ENCODE results near the gene IFITM1. TPM values are rescaled to one million over a fixed set of nuclear protein-coding genes. Genes with fewer than 3 reads are reported as not detected.
"Not testable (repeated sequence)": the region's sequence is repeated elsewhere in the genome, so short reads cannot be mapped to it uniquely, and the experiment has no call there.

The IFITM1 gene
- total RNA-seq, 1 donor from 2014 or later, result 125 TPM

DNA sequence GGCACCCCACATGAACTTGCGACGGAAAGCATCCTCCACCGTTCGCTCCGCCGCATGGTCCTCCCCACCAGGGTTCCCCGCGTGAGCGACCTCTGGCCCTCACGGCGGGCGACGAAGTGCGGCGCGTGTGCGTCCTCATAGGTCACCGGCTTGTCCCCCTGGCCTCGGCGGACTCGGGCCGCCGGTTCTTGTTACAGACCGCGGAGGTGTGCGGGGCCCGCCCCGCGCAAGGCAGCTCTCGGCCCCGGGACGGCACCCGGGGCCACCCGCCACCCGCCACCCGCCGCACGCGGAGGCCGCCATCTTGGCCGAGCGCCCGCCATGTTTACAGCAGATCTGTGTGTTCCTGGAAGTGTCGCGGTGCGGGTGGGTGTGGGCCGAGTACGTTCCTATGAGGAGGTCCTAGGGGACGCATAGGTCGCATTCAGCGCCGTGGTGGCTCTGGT lies 9.8 kb upstream of the IFITM1 start:
- ATAC-seq, result no peak
- intact Hi-C loops (cut with DNase I), result no loop called here
- peak; percentile 63 for DNase-seq (ENCODE audit: missing footprints)

DNA sequence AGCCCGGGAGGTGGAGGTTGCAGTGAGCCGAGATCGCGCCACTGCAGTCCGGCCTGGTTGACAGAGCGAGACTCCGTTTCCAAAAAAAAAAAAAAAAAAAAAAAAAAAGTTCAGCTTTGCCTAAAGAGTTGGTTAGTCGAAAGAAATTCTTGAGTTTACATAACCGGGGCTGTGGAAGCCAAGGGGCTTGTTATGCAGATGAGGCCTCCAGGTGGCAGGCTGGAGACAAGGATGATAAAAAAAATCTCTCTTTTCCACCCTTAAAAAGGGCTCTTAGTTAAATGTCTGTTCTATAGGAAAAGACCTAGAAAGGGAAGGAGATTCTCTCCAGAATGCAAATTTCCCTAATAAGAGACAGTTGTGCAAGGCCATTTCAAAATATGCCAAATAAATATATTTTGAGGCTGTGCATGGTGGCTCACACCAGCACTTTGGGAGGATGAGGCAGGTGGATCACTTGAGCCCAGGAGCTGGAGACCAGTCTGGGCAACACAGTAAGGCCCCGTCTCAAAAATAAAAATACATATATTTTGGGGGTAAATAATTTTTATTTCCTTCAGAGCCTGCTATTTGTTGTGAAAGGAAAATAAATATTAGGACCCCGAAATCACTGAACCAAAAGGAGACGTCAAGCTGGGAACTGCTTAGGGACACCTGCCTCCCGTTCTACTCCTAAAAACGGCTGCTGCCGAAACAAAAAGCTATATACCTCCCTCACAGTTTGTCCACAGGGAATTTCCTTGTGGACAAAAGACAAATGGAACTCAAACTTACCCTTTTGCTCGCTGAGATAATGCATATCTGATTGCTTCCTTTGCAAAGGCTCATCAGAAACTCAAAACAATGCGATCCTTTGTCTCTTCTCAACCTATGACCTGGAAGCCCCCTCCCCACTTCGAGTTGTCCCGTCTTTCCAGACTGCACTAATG lies 8.7 kb upstream of the IFITM1 start:
- intact Hi-C loops (cut with DNase I), result loop anchor here (5.0 kb wide), 1 partner anchor 142 kb away; no protein-coding TSS in a partner anchor
- no peak for ATAC-seq
- peak; percentile 79 for DNase-seq (ENCODE audit: missing footprints)

DNA sequence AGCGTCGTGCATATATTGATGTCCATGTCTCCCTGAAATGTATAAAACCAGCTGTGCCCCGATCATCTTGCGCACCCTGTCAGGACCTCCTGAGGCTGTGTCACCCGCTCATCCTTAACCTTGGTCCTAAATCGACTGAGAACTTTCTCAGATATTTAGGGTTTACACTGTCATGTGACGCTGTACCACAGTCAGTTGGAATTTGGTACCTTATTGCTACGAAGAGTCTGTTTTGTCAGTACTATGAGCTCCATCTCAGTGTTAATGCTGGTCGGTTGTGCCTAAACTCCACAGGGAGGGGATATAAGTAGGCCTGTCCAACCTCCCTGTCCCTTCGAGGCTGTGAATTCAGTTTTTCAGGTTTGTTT lies 8.0 kb upstream of the IFITM1 start:
- no peak for ATAC-seq
- intact Hi-C loops (cut with DNase I), result loop anchor here (5.0 kb wide), 1 partner anchor 141 kb away; no protein-coding TSS in a partner anchor
- DNase-seq (ENCODE audit: missing footprints), result peak; percentile 25

DNA sequence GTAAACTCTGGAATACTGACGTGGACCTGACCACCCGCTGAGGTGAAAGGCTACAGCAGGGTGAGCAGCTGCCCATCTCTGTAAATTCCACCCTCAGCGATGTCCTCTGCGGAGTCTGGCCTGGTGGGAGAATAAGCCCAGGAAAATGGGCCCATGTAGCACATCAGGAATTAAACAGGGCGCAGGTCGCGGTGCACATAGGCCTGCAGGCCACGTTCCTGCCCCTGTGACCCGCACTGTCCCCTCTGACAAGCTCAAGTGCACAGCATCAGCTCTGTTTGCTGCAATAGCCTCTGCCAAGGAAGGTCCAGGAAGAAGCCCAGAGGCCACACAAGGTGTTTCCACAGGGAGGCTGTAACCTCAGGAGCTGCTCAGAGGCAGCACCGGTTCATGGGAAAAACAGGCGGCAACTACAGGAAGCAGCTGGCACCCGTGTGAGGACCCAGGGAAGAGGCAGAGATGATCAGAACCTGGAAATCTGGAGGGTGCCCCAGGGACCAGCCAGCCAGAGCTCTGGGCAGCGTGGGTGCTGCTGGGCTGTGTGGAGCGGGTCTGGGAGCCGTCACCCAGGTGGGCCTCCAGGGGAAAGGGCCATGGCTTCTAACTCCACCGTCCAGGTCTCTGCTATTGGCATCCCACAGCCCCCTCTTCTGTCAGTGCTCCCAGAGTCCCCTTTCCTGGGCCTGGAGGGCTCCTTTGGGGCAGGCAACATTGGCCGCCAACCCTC lies 7.0 kb upstream of the IFITM1 start:
- DNase-seq (ENCODE audit: missing footprints), result no peak
- ATAC-seq, result no peak
- intact Hi-C loops (cut with DNase I), result loop anchor here (5.0 kb wide), 1 partner anchor 140 kb away; no protein-coding TSS in a partner anchor

- ATAC-seq (peak; percentile 65), DNase-seq (ENCODE audit: missing footprints) (peak; percentile 90)
- intact Hi-C loops (cut with DNase I), result loop anchor here (5.0 kb wide), 1 partner anchor 139 kb away; no protein-coding TSS in a partner anchor
Measured at GRCh38 chr11:307766-308708, 5.8 kb upstream of the IFITM1 start, which contains the start of gene IFITM2. Gene IFITM2, plus strand, starts transcription at chr11:307816. Its CDS starts 377 bp downstream, at chr11:308193.

DNA sequence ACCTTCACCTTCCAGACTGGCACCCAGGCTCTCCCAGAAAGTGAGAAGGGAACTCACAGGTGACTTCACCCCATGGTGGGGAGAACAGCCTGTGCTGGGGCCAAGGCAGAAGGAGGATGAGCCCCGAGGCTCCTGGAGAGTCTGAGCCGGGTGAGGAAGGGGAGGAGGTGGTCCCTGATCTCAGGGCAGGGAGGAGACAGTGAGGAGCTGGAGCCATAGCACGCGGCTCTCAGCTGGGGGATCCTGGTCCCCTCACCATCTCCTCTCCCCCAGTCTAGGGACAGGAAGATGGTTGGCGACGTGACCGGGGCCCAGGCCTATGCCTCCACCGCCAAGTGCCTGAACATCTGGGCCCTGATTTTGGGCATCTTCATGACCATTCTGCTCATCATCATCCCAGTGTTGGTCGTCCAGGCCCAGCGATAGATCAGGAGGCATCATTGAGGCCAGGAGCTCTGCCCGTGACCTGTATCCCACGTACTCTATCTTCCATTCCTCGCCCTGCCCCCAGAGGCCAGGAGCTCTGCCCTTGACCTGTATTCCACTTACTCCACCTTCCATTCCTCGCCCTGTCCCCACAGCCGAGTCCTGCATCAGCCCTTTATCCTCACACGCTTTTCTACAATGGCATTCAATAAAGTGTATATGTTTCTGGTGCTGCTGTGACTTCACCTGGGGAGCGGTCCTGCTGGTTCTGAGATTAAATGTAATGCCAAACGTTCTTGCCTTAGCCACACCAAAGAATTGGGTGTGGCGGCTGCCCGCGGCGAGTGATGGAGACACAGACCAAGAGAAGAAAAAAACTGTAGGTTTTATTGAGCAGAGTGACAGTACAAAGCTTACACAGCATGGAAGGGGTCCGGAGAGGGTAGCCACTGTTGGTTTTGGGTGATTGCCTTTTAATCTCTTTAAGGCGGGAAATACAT lies 4.8 kb upstream of the IFITM1 start:
- ATAC-seq, result not testable (repeated sequence)
- intact Hi-C loops (cut with DNase I), result loop anchor here (5.0 kb wide), 1 partner anchor 138 kb away; no protein-coding TSS in a partner anchor
- DNase-seq (ENCODE audit: missing footprints), result peak; percentile 45

DNA sequence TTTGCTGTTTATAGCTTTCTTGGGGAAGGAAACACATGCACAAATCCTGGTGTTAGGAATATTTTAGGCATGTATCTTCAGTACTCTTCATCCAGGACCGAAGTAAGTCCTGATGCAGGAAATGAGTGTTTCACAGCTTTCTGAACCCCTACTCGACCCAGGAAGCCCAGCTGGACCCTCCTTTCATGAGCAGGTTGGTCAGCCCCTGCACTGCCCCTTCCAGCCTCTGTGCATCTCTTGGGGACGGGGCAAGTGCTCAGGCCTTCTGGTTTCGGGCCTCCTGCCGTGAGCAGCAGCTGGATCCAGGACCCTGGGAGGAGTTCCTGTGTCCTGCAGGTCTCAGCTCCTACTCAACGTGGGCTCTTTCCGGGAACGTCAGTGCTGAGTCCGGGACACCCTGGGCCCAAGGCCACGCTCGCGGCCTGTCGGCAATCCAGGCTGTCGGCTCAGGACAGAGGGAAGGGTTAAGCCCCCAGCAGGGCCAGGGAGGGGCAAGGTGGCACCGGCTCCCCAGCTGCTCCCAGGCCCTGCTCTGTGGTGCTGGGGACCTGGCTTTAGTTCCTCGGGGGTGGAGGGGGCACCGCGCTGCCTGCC lies 3.8 kb upstream of the IFITM1 start:
- intact Hi-C loops (cut with DNase I), result loop anchor here (5.0 kb wide), 1 partner anchor 137 kb away; no protein-coding TSS in a partner anchor
- peak; percentile 58 for DNase-seq (ENCODE audit: missing footprints)
- peak; percentile 14 for ATAC-seq

- intact Hi-C loops (cut with DNase I); DNase-seq (ENCODE audit: missing footprints): not testable (repeated sequence)
- peak; percentile 61 for ATAC-seq
Measured at GRCh38 chr11:311013-311748, 2.7 kb upstream of the IFITM1 start.

GRCh38 chr11:312092-312816 lies 1.6 kb upstream of the IFITM1 start:
- ATAC-seq, result no peak
- intact Hi-C loops (cut with DNase I), result loop anchor here (2.0 kb wide), 1 partner anchor 43 kb away; no protein-coding TSS in a partner anchor
- peak; percentile 60 for DNase-seq (ENCODE audit: missing footprints)

GRCh38 chr11:313304-313786 lies 495 bp upstream of the IFITM1 start:
- peak; percentile 58 for DNase-seq (ENCODE audit: missing footprints)
- ATAC-seq, result no peak
- intact Hi-C loops (cut with DNase I), result loop anchor here (2.0 kb wide), 1 partner anchor 41 kb away; no protein-coding TSS in a partner anchor

DNA sequence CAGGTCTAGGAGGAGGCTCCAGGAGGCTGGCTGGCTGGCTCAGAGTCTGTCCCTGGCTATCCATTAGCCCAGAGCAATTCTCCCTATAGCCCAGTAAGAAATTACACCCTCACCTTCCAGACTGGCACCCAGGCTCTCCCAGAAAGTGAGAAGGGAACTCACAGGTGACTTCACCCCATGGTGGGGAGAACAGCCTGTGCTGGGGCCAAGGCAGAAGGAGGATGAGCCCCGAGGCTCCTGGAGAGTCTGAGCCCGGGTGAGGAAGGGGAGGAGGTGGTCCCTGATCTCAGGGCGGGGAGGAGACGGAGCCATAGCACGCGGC lies 675 bp downstream of the IFITM1 start:
- DNase-seq (ENCODE audit: missing footprints), result peak; percentile 8

DNA sequence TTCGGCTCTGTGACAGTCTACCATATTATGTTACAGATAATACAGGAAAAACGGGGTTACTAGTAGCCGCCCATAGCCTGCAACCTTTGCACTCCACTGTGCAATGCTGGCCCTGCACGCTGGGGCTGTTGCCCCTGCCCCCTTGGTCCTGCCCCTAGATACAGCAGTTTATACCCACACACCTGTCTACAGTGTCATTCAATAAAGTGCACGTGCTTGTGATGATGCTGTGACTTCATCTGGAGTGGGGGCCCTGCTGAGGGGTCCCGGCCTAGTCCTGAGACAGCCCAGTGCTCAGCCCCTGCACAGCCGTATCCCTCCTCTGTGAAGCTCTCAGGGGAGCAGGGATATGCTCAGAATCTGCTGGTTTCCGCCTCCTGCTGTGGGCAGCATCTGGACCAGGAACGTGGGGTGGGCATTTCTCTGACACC lies 1.2 kb downstream of the IFITM1 start:
- ATAC-seq, result no peak
- DNase-seq (ENCODE audit: missing footprints), result no peak
- intact Hi-C loops (cut with DNase I), result no loop called here

More for the DNA sequence above, 675 bp downstream of the IFITM1 start:
- ATAC-seq; intact Hi-C loops (cut with DNase I): not testable (repeated sequence)

DNA sequence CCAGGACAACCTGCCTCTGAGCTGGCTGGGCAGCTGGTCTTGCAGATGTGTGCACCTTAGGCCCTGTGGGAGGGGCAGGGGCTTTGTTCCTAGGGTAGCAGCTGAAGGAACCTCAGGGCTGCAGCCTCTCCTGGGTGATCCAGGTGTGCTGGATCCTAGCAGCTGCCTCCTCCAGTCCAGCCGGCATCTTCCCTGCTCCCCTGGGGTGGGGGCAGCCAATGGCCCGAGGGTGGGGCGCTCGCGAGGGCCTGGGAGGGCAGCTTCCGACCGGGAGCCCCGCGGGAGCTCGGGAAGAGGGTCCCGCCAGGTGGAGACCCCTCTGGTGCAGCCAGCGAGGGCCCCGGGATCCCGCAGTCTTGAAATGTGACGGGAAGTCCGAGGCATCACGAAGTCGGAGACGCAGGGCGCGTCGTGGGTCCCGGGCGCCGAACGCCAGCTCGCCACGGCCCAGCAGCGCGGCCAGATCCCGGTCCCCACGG lies 1.7 kb downstream of the IFITM1 start:
- no peak for DNase-seq (ENCODE audit: missing footprints)

DNA sequence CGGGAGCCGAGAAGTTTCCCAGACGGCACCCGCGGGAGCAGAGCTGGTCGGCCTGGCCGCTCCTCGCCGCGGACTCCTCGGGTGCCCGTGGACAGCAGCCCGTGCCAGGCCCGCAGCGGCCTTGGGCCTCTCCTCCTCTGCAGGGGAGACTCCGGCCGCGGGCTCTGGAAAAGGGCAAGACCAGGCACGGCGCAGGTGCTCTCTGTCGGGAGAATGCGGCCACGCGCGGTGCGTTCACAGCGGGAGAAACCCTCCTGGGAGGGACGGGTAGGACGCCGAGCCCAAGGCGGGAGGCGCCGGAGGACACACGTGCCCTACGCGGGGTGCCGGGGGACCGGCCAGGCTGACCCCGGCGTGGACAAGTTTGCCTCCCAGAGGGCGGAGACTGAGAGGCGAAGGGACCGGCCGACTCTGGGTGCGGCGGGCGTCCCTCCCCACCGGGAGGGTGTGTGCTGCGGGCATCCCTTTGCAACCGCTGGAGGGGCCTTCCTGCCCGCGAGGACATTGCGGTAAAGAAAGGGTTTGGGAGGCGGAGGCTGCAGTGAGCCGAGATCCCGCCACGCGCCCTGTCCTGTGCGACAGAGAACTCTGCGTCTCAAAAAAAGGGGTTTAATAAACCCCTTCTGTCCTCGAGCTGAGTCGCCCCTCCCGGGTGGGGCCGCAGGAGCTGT lies 2.3 kb downstream of the IFITM1 start:
- peak; percentile 71 for DNase-seq (ENCODE audit: missing footprints)
- ATAC-seq, result no peak
- intact Hi-C loops (cut with DNase I), result no loop called here

More for the DNA sequence above, 1.7 kb downstream of the IFITM1 start:
- ATAC-seq, result no peak
- intact Hi-C loops (cut with DNase I), result no loop called here

- intact Hi-C loops (cut with DNase I), result no loop called here
- DNase-seq (ENCODE audit: missing footprints), result no peak
- no peak for ATAC-seq
Measured at GRCh38 chr11:316891-317301, 3.1 kb downstream of the IFITM1 start.

Data from Right ventricle myocardium inferior (tissue), 1 donor.